Activated naive CD4-positive, alpha-beta T cell treated with anti-CD3 and anti-CD28 coated beads for 36 hours (primary cell): ENCODE measurements around the gene IPO5. TPM values are rescaled to one million over a fixed set of nuclear protein-coding genes. Genes with fewer than 3 reads are reported as not detected.
"Not testable (repeated sequence)": the region's sequence is repeated elsewhere in the genome, so short reads cannot be mapped to it uniquely, and the experiment has no call there.

Source experiments
- CTCF ChIA-PET: fragments of 350-600 bp; sonication (Branson Sonifier 250); formaldehyde crosslinking; loops from one replicate; lab custom pipeline; 2021; ENCODE audit warnings: antibody characterized with exemption; lab: Charles Lee
- DNase-seq: peaks from one replicate; pipeline ENCODE4 v3.0.0-alpha.2; 2020
- H3K27ac Mint-ChIP-seq: one replicate; pipeline ENCODE4 v1.8.0; 2021; ENCODE audit warnings: mild to moderate bottlenecking, mixed read lengths
- H3K27me3 Mint-ChIP-seq: one replicate; pipeline ENCODE4 v1.8.0; 2021; ENCODE audit warnings: low read depth, mixed read lengths
- H3K36me3 Mint-ChIP-seq: one replicate; pipeline ENCODE4 v1.8.0; 2021; ENCODE audit warnings: low read depth, mixed read lengths
- H3K4me1 Mint-ChIP-seq: one replicate; pipeline ENCODE4 v1.8.0; 2021; ENCODE audit warnings: low read depth, mixed read lengths
- H3K4me3 Mint-ChIP-seq: one replicate; pipeline ENCODE4 v1.8.0; 2021; ENCODE audit warnings: mild to moderate bottlenecking, moderate library complexity, mixed read lengths
- H3K9me3 Mint-ChIP-seq: one replicate; pipeline ENCODE4 v1.8.0; 2021; ENCODE audit warnings: mixed read lengths
- intact Hi-C: fragments of 100-400 bp; cut with micrococcal nuclease; formaldehyde crosslinking; loops from one replicate; pipeline ENCODE4 v1.15.1; 2023
- total RNA-seq, 2 experiments: library from RNA; stranded (reverse); gene quantifications; one replicate each; pipeline ENCODE4 v1.2.3, GENCODE V29; 2021

IPO5 gene
- total RNA-seq, 2 experiments from 2014 or later, result 254 to 257 TPM

DNA sequence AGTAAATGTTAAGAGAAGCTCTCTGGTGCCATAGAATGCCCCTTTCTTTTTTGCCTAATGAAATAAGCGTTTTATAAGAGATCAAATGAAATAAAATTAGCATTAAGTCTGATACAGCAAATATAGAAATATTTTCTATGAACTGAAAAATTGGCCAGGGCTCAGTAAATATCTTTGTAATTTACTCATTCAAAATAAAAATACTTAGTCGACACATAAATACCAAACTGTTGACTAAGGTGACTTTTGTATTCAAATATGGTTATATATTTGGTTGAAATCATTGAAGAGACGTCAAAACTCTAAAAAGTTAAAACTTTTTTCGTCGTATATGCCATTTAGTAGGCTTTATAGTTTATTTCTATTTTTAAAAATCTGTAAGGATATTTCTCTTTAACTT is 25.6 kb downstream of the IPO5 start:
- Mint-ChIP-seq H3K27ac (no peak overlapping the region), H3K27me3 (no peaks in the 10 kb centered on the region), H3K36me3 (peaks cover 18% of the 10 kb centered on the region), H3K9me3 (no peaks in the 10 kb centered on the region), H3K4me1 (peaks cover 40% of the 10 kb centered on the region), H3K4me3 (no peak overlapping the region)
- intact Hi-C loops, result loop anchor here (10.0 kb wide), 3 partner anchors 506 to 1046 kb away; no protein-coding TSS in a partner anchor
- no peak for DNase-seq
- CTCF ChIA-PET, result no interaction called here

DNA sequence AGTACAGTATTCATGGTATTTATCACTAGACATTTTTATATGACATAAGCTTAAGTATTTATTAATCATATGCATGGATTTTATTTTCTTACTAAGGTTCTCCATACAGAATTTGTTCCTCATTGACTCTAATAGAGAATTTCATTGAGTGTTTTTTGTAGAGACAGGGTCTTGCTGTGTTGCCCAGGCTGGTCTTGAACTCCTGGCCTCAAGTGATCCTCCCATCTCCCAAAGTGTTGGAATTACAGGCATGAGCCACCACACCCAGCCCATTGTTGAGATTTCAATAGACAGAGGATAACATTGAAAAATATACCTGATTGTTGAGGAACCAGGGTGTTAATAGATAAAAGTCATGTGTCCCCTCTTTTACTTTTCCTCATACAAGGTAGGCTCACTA is 26.1 kb downstream of the IPO5 start:
- intact Hi-C loops, result loop anchor here (10.0 kb wide), 3 partner anchors 505 to 1045 kb away; no protein-coding TSS in a partner anchor
- Mint-ChIP-seq H3K27ac (no peak overlapping the region), H3K4me3 (no peak overlapping the region), H3K27me3 (no peaks in the 10 kb centered on the region), H3K36me3 (peaks cover 21% of the 10 kb centered on the region), H3K9me3 (no peaks in the 10 kb centered on the region), H3K4me1 (peaks cover 40% of the 10 kb centered on the region)
- DNase-seq, result no peak
- CTCF ChIA-PET, result no interaction called here

- CTCF ChIA-PET, result no interaction called here
- H3K4me1 Mint-ChIP-seq, result peaks cover 41% of the 10 kb centered on the region
- H3K4me3 Mint-ChIP-seq, result no peak overlapping the region
- H3K27ac Mint-ChIP-seq, result no peak overlapping the region
- no peaks in the 10 kb centered on the region for H3K27me3 Mint-ChIP-seq
- intact Hi-C loops, result no loop called here
- DNase-seq, result no peak
- H3K36me3 Mint-ChIP-seq, result peaks cover 33% of the 10 kb centered on the region
- no peaks in the 10 kb centered on the region for H3K9me3 Mint-ChIP-seq
These were observed 28.8 kb downstream of the IPO5 start for GRCh38 chr13:97982286-97982685.

- no peak for DNase-seq
- Mint-ChIP-seq H3K4me3 (no peak overlapping the region), H3K27me3 (no peaks in the 10 kb centered on the region), H3K9me3 (no peaks in the 10 kb centered on the region), H3K27ac (no peak overlapping the region), H3K36me3 (peaks cover 34% of the 10 kb centered on the region), H3K4me1 (peaks cover 8% of the 10 kb centered on the region)
- CTCF ChIA-PET, result no interaction called here
- intact Hi-C loops, result no loop called here
These were observed 33.4 kb downstream of the IPO5 start for GRCh38 chr13:97986835-97987234.

GRCh38 chr13:97999653-98000052 is 46.2 kb downstream of the IPO5 start:
- Mint-ChIP-seq H3K9me3 (no peaks in the 10 kb centered on the region), H3K27ac (peak overlapping the region; percentile 4), H3K4me1 (no peaks in the 10 kb centered on the region), H3K36me3 (peaks cover 51% of the 10 kb centered on the region), H3K27me3 (no peaks in the 10 kb centered on the region), H3K4me3 (no peak overlapping the region)
- intact Hi-C loops, result no loop called here
- no peak for DNase-seq
- CTCF ChIA-PET, result interaction anchor here (0.6 to 1.3 kb wide), 2 partner anchors 27 to 143 kb away, joined by 3 to 4 read pairs; no protein-coding TSS in a partner anchor

- H3K4me3 Mint-ChIP-seq, result no peak overlapping the region
These were observed 50.6 kb downstream of the IPO5 start for GRCh38 chr13:98004107-98004506.

GRCh38 chr13:98004997-98005396 is 51.5 kb downstream of the IPO5 start:
- CTCF ChIA-PET, H3K4me3 Mint-ChIP-seq, DNase-seq, H3K4me1 Mint-ChIP-seq, H3K27me3 Mint-ChIP-seq, H3K27ac Mint-ChIP-seq, H3K9me3 Mint-ChIP-seq, intact Hi-C loops: not testable (repeated sequence)
- peaks cover 50% of the 10 kb centered on the region for H3K36me3 Mint-ChIP-seq

More at GRCh38 chr13:98004107-98004506, 50.6 kb downstream of the IPO5 start:
- Mint-ChIP-seq H3K27me3 (no peaks in the 10 kb centered on the region), H3K4me1 (no peaks in the 10 kb centered on the region), H3K36me3 (peaks cover 53% of the 10 kb centered on the region), H3K9me3 (no peaks in the 10 kb centered on the region), H3K27ac (no peak overlapping the region)
- intact Hi-C loops, result no loop called here
- DNase-seq, result no peak
- CTCF ChIA-PET, result no interaction called here

DNA sequence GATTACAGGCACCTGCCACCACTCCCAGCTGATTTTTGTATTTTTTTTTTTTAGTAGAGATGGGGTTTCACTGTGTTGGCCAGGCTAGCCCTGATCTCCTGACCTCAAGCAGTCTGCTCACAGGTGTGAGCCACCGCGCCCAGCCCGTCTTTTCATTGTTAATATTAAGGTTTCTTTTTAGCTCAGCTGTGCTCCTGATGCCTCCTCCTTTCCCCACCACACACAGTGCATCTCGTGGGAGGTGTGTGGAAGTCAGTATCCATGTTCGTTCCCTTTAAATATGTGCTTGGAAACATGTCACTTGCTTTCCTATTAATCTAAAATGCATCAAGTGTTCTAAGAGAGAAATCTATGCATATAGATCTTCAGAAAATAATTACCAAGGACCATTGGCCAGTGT is 53.5 kb downstream of the IPO5 start:
- DNase-seq, result no peak
- H3K27ac Mint-ChIP-seq, result no peak overlapping the region
- H3K9me3 Mint-ChIP-seq, result no peaks in the 10 kb centered on the region
- intact Hi-C loops, result no loop called here
- H3K36me3 Mint-ChIP-seq, result peaks cover 55% of the 10 kb centered on the region
- H3K4me1 Mint-ChIP-seq, result no peaks in the 10 kb centered on the region
- CTCF ChIA-PET, result interaction anchor here (0.7 kb wide), 1 partner anchor 18 kb away, joined by 3 read pairs; no protein-coding TSS in a partner anchor
- H3K4me3 Mint-ChIP-seq, result no peak overlapping the region
- H3K27me3 Mint-ChIP-seq, result no peaks in the 10 kb centered on the region

DNA sequence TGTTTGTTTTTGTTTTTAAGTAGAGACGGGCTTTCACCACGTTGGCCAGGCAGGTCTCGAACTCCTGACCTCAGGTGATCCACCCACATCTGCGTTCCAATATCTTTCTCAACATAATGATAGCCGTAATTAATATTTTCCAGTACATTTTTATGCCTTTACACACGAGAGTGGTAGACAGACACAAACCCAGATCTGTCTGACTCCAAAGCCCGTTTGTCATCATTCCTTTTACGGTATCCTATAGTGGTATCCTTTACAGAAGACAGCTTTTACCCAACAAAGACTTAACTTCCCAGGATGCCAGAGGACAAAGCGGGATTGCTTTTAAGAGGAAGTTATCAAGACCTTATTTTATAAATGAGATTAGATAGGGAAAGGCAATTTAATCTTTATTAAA is 59.8 kb downstream of the IPO5 start:
- Mint-ChIP-seq H3K4me1 (peaks cover 3% of the 10 kb centered on the region), H3K9me3 (no peaks in the 10 kb centered on the region), H3K27ac (no peak overlapping the region), H3K27me3 (no peaks in the 10 kb centered on the region), H3K4me3 (no peak overlapping the region), H3K36me3 (peaks cover 44% of the 10 kb centered on the region)
- CTCF ChIA-PET, result no interaction called here
- no peak for DNase-seq
- intact Hi-C loops, result no loop called here

DNA sequence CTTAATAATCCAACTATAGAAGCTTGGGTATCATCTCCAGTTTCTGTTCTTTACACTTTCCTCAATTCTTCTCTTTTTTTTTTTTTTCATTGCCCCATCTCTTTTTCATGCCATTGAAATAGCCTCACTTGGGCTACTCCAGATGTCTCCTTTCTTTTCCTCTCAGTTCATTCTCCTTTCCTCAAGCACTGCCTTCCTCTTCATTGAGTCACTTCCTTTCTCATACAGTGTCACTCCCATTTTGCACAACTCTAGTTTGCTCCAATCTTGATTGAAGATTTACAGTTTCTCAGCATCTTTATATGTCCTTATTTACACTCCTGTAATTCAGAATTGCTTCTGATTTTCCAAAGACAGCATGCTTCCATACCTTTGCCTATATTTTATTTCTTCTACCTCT is 61.3 kb downstream of the IPO5 start:
- no peak for DNase-seq
- intact Hi-C loops, result no loop called here
- H3K4me1 Mint-ChIP-seq, result peaks cover 3% of the 10 kb centered on the region
- no peaks in the 10 kb centered on the region for H3K27me3 Mint-ChIP-seq
- H3K27ac Mint-ChIP-seq, result no peak overlapping the region
- H3K9me3 Mint-ChIP-seq, result no peaks in the 10 kb centered on the region
- H3K36me3 Mint-ChIP-seq, result peaks cover 44% of the 10 kb centered on the region
- no peak overlapping the region for H3K4me3 Mint-ChIP-seq
- CTCF ChIA-PET, result interaction anchor here (0.6 kb wide), 1 partner anchor 431 kb away, joined by 3 read pairs; no protein-coding TSS in a partner anchor

DNA sequence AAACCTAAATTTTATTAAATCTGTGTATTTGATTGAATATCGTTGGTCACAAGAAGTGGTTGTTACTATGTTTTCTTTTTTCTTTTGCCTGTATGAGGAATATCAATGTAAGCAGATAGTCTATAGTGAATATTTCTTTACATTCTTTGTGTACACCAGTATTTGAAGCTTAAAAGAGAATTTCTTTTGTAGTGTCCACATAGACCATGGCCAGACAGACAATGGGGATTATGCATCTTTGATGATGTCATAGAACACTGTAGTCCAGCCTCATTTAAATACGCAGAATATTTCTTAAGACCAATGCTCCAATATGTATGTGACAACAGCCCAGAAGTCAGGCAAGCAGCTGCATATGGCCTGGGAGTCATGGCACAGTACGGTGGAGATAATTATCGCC is 64.8 kb downstream of the IPO5 start:
- peaks cover 3% of the 10 kb centered on the region for H3K4me1 Mint-ChIP-seq
- intact Hi-C loops, result no loop called here
- no peaks in the 10 kb centered on the region for H3K9me3 Mint-ChIP-seq
- H3K4me3 Mint-ChIP-seq, result no peak overlapping the region
- H3K36me3 Mint-ChIP-seq, result peaks cover 42% of the 10 kb centered on the region
- no peak overlapping the region for H3K27ac Mint-ChIP-seq
- no peak for DNase-seq
- CTCF ChIA-PET, result no interaction called here
- no peaks in the 10 kb centered on the region for H3K27me3 Mint-ChIP-seq

- Mint-ChIP-seq H3K4me1 (peaks cover 3% of the 10 kb centered on the region), H3K27ac (no peak overlapping the region), H3K9me3 (no peaks in the 10 kb centered on the region), H3K27me3 (no peaks in the 10 kb centered on the region), H3K4me3 (no peak overlapping the region), H3K36me3 (peaks cover 44% of the 10 kb centered on the region)
- no peak for DNase-seq
- intact Hi-C loops, result no loop called here
- CTCF ChIA-PET, result no interaction called here
These were observed 65.7 kb downstream of the IPO5 start for GRCh38 chr13:98019186-98019585.

GRCh38 chr13:98020271-98020670 is 66.8 kb downstream of the IPO5 start:
- H3K9me3 Mint-ChIP-seq, result no peaks in the 10 kb centered on the region
- no peaks in the 10 kb centered on the region for H3K4me1 Mint-ChIP-seq
- CTCF ChIA-PET, result no interaction called here
- H3K27me3 Mint-ChIP-seq, result no peaks in the 10 kb centered on the region
- H3K36me3 Mint-ChIP-seq, result peaks cover 40% of the 10 kb centered on the region
- intact Hi-C loops, result no loop called here
- DNase-seq, result no peak
- H3K4me3 Mint-ChIP-seq, result no peak overlapping the region
- H3K27ac Mint-ChIP-seq, result no peak overlapping the region
